ENCODE data around the gene HS1BP3. TPM values are rescaled to one million over a fixed set of nuclear protein-coding genes. Genes with fewer than 3 reads are reported as not detected.

Gene HS1BP3
- total and polyA plus RNA-seq, 2 of the 13 experiments (the other 11 are each of a cell fraction or from before 2014, with no cell fraction given), result 15.2 to 22.0 TPM

GRCh38 chr2:20625491-20626391 lies 25.2 kb downstream of the HS1BP3 start (continued):
- TF ChIP-seq ZNF18 (CRISPR knock-in tag; IDR thresholded peaks at IDR 0.05; ENCODE audit: insufficient replicate concordance) (no peak), MED1 (CRISPR knock-in tag; IDR thresholded peaks at IDR 0.05) (no peak), ZNF776 (CRISPR knock-in tag; IDR thresholded peaks at IDR 0.05) (no peak), ZNF660 (CRISPR knock-in tag; IDR thresholded peaks at IDR 0.05; ENCODE audit: borderline replicate concordance, low read depth) (no peak), CENPX (CRISPR knock-in tag; IDR thresholded peaks at IDR 0.05) (no peak), YEATS2 (CRISPR knock-in tag; IDR thresholded peaks at IDR 0.05; ENCODE audit: borderline replicate concordance) (no peak), DNMT1 (CRISPR knock-in tag; IDR thresholded peaks at IDR 0.05) (no peak), ZBTB38 (CRISPR knock-in tag; IDR thresholded peaks at IDR 0.05) (peak; percentile 70), TIGD3 (CRISPR knock-in tag; IDR thresholded peaks at IDR 0.05; ENCODE audit: borderline replicate concordance) (no peak), PBX3 (CRISPR knock-in tag; IDR thresholded peaks at IDR 0.05; ENCODE audit: borderline replicate concordance) (no peak), ETV6 (CRISPR knock-in tag; conservative IDR thresholded peaks at IDR 0.05) (no peak), ZBTB33 (CRISPR knock-in tag; IDR thresholded peaks at IDR 0.05) (peak; percentile 94), ZNF510 (CRISPR knock-in tag; IDR thresholded peaks at IDR 0.05; ENCODE audit: low read depth) (no peak), CSRNP2 (CRISPR knock-in tag; conservative IDR thresholded peaks at IDR 0.05; ENCODE audit: low read depth) (no peak), NR2F1 (CRISPR knock-in tag; IDR thresholded peaks at IDR 0.05) (no peak), PHB2 (IDR thresholded peaks at IDR 0.05; ENCODE audit: partially characterized antibody) (no peak), FOXA1 (IDR thresholded peaks at IDR 0.05) (no peak), FOXA1 (CRISPR knock-in tag; IDR thresholded peaks at IDR 0.05) (peak; percentile 55; the same call in 1 of the 2 replicates), MLX (CRISPR knock-in tag; IDR thresholded peaks at IDR 0.05) (no peak), MEIS2 (CRISPR knock-in tag; IDR thresholded peaks at IDR 0.05) (no peak)

Data from HepG2 (cell line).